Measurements from ENCODE around the gene CDC6.
"Not testable (repeated sequence)": the region's sequence is repeated elsewhere in the genome, so short reads cannot be mapped to it uniquely, and the experiment has no call there.

The CDC6 gene

GRCh38 chr17:40298726-40299125, 11.0 kb downstream of the CDC6 start:
- Mint-ChIP-seq H3K27me3 (ENCODE audit: low read depth) (no peaks in the 10 kb centered on the region), H3K4me3 (no peak overlapping the region), H3K36me3 (ENCODE audit: low read depth) (peaks cover 67% of the 10 kb centered on the region), H3K4me1 (ENCODE audit: low read depth) (peaks cover 12% of the 10 kb centered on the region), H3K27ac (no peak overlapping the region), H3K9me3 (no peaks in the 10 kb centered on the region)
- no peak for DNase-seq (ENCODE audit: low spot score)

DNA sequence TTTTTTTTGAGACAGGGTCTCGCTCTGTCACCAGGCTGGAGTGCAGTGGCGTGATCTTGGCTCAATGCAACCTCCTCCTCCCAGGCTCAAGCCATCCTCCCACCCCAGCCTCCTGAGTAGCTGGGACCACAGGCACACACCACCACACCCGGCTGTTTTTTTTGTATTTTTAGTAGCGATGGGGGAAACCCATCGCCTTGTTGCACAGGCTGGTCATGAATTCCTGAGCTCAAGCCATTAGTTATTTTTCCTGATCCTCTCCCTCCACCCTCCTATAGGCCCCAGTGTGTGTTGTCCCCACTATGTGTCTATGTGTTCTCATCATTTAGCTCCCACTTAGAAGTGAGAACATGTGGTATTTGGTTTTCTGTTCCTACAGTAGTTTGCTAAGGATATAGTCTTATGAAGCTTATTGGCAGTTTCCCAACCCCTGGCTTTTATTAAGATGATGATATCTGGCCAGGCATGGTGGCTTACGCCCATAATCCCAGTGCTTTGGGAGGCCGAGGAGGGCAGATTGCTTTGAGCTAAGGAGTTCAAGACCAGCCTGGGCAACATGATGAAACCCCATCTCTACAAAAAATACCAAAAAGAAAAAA, 11.6 kb downstream of the CDC6 start:
- H3K4me3 Mint-ChIP-seq; DNase-seq (ENCODE audit: low spot score); H3K27me3 Mint-ChIP-seq (ENCODE audit: low read depth); H3K9me3 Mint-ChIP-seq; H3K27ac Mint-ChIP-seq: not testable (repeated sequence)
- H3K4me1 Mint-ChIP-seq (ENCODE audit: low read depth) = peaks cover 15% of the 10 kb centered on the region
- H3K36me3 Mint-ChIP-seq (ENCODE audit: low read depth) = peaks cover 67% of the 10 kb centered on the region

- no peak overlapping the region for H3K4me3 Mint-ChIP-seq
- DNase-seq (ENCODE audit: low spot score) = no peak
- peaks cover 11% of the 10 kb centered on the region for H3K4me1 Mint-ChIP-seq (ENCODE audit: low read depth)
- no peak overlapping the region for H3K27ac Mint-ChIP-seq
- H3K27me3 Mint-ChIP-seq (ENCODE audit: low read depth) = no peaks in the 10 kb centered on the region
- H3K9me3 Mint-ChIP-seq = no peaks in the 10 kb centered on the region
- peaks cover 55% of the 10 kb centered on the region for H3K36me3 Mint-ChIP-seq (ENCODE audit: low read depth)
Measured at GRCh38 chr17:40301315-40301714, 13.6 kb downstream of the CDC6 start.

DNA sequence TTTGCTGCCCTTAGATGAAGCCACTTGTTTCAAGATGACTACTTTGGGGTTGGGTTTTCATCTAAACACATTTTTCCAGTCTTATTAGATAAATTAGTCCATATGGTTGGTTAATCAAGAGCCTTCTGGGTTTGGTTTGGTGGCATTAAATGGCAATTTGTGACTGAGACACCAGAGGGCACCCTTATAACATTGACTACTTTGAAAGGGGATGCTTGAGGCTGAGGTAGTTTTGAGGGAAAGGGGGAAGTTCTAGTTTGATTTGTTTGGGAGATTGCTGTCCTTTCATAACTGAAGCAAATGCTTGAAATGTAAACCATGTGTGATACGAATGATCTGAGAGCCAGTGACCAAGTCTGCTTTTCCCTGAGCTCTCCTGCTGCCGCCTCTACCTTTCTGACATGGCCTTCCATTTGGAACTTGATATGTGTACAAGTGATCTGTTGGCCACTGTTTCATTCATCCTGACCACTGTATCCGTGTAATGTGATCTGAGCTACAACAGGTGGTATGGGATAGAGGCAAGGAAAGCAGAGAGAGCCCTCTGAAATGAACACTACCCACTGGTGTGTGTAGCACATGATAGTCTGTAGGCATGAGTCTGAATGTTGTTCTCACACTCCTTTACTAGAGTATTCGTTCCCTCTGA, 15.5 kb downstream of the CDC6 start:
- Mint-ChIP-seq H3K27me3 (ENCODE audit: low read depth) (no peaks in the 10 kb centered on the region), H3K4me1 (ENCODE audit: low read depth) (peaks cover 10% of the 10 kb centered on the region), H3K9me3 (no peaks in the 10 kb centered on the region), H3K4me3 (no peak overlapping the region), H3K36me3 (ENCODE audit: low read depth) (peaks cover 48% of the 10 kb centered on the region), H3K27ac (no peak overlapping the region)
- DNase-seq (ENCODE audit: low spot score) = no peak

GRCh38 chr17:40303708-40304551, 16.3 kb downstream of the CDC6 start:
- DNase-seq (ENCODE audit: low spot score) = no peak
- H3K4me1 Mint-ChIP-seq (ENCODE audit: low read depth) = peaks cover 10% of the 10 kb centered on the region
- peaks cover 43% of the 10 kb centered on the region for H3K36me3 Mint-ChIP-seq (ENCODE audit: low read depth)
- H3K9me3 Mint-ChIP-seq = no peaks in the 10 kb centered on the region
- H3K4me3 Mint-ChIP-seq = no peak overlapping the region
- no peaks in the 10 kb centered on the region for H3K27me3 Mint-ChIP-seq (ENCODE audit: low read depth)
- H3K27ac Mint-ChIP-seq = no peak overlapping the region

GRCh38 chr17:40304552-40304863, 16.8 kb downstream of the CDC6 start:
- not testable (repeated sequence) for H3K27me3 Mint-ChIP-seq (ENCODE audit: low read depth); DNase-seq (ENCODE audit: low spot score); H3K27ac Mint-ChIP-seq; H3K4me3 Mint-ChIP-seq; H3K9me3 Mint-ChIP-seq; H3K4me1 Mint-ChIP-seq (ENCODE audit: low read depth)
- peaks cover 38% of the 10 kb centered on the region for H3K36me3 Mint-ChIP-seq (ENCODE audit: low read depth)

DNA sequence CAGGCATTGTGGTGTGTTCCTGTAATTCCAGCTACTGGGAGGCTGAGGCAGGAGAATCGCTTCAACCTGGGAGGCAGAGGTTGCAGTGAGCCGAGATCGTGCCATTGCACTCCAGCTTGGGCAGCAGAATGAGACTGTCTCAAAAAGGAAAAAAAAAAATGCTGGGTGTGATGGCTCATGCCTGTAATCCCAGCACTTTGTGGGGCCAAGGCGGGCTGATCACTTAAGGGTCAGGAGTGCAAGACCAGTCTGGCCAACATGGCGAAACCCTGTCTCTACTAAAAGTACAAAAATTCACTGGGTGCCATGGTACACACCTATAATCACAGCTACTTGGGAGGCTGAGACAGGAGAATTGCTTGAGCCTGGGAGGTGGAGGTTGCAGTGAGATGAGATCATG, 17.2 kb downstream of the CDC6 start:
- H3K27ac Mint-ChIP-seq; H3K4me3 Mint-ChIP-seq; H3K27me3 Mint-ChIP-seq (ENCODE audit: low read depth); DNase-seq (ENCODE audit: low spot score); H3K9me3 Mint-ChIP-seq: not testable (repeated sequence)
- H3K4me1 Mint-ChIP-seq (ENCODE audit: low read depth) = peaks cover 13% of the 10 kb centered on the region
- H3K36me3 Mint-ChIP-seq (ENCODE audit: low read depth) = peaks cover 38% of the 10 kb centered on the region

- H3K4me1 Mint-ChIP-seq (ENCODE audit: low read depth) = peaks cover 22% of the 10 kb centered on the region
- no peaks in the 10 kb centered on the region for H3K27me3 Mint-ChIP-seq (ENCODE audit: low read depth)
- no peaks in the 10 kb centered on the region for H3K9me3 Mint-ChIP-seq
- no peak overlapping the region for H3K4me3 Mint-ChIP-seq
- peaks cover 28% of the 10 kb centered on the region for H3K36me3 Mint-ChIP-seq (ENCODE audit: low read depth)
- H3K27ac Mint-ChIP-seq = peak overlapping the region; percentile 38
- DNase-seq (ENCODE audit: low spot score) = no peak
Measured at GRCh38 chr17:40306395-40306794, 18.7 kb downstream of the CDC6 start.

GRCh38 chr17:40307001-40307730, 19.5 kb downstream of the CDC6 start:
- Mint-ChIP-seq H3K4me3 (no peak overlapping the region), H3K27ac (no peak overlapping the region), H3K9me3 (no peaks in the 10 kb centered on the region), H3K4me1 (ENCODE audit: low read depth) (peaks cover 29% of the 10 kb centered on the region), H3K36me3 (ENCODE audit: low read depth) (peaks cover 21% of the 10 kb centered on the region), H3K27me3 (ENCODE audit: low read depth) (no peaks in the 10 kb centered on the region)
- no peak for DNase-seq (ENCODE audit: low spot score)

DNA sequence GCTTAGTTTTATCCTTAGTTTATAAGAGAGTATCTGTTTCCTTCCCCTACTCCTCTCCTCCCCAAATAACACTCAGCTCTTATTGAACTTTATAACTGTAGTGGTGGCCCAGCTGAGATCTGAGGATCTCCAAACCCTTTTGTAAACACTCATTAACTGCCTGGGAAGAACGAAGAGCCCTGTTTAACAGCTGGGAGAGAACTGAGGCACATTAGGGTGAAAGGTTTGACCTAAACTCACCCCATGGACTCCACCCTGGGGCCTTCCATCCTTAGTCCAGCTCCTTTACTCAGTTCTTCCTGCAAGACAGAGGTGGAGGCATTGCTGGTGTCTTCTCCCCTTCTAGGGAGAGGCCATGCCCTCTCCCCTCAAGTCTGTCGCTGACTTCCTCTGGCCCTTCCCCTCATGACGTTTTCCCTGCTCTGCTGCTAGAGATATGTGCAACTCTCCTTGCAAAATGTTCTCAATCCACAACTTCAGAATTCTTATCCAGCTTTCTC, 20.1 kb downstream of the CDC6 start:
- H3K27ac Mint-ChIP-seq = no peak overlapping the region
- H3K9me3 Mint-ChIP-seq = no peaks in the 10 kb centered on the region
- no peaks in the 10 kb centered on the region for H3K27me3 Mint-ChIP-seq (ENCODE audit: low read depth)
- peaks cover 29% of the 10 kb centered on the region for H3K4me1 Mint-ChIP-seq (ENCODE audit: low read depth)
- H3K4me3 Mint-ChIP-seq = no peak overlapping the region
- peaks cover 17% of the 10 kb centered on the region for H3K36me3 Mint-ChIP-seq (ENCODE audit: low read depth)
- no peak for DNase-seq (ENCODE audit: low spot score)

- DNase-seq (ENCODE audit: low spot score) = no peak
- H3K27me3 Mint-ChIP-seq (ENCODE audit: low read depth) = no peaks in the 10 kb centered on the region
- peaks cover 6% of the 10 kb centered on the region for H3K36me3 Mint-ChIP-seq (ENCODE audit: low read depth)
- no peaks in the 10 kb centered on the region for H3K9me3 Mint-ChIP-seq
- no peak within 1 kb of the TSS for H3K27ac Mint-ChIP-seq
- H3K4me3 Mint-ChIP-seq = no peak within 1 kb of the TSS
- H3K4me1 Mint-ChIP-seq (ENCODE audit: low read depth) = peaks cover 22% of the 10 kb centered on the region
Measured at GRCh38 chr17:40309031-40309948, 21.6 kb downstream of the CDC6 start, which contains the start of gene RARA. TSS of gene RARA (plus strand) at chr17:40309180. CDS start at chr17:40331219, 22,039 bp downstream.

DNA sequence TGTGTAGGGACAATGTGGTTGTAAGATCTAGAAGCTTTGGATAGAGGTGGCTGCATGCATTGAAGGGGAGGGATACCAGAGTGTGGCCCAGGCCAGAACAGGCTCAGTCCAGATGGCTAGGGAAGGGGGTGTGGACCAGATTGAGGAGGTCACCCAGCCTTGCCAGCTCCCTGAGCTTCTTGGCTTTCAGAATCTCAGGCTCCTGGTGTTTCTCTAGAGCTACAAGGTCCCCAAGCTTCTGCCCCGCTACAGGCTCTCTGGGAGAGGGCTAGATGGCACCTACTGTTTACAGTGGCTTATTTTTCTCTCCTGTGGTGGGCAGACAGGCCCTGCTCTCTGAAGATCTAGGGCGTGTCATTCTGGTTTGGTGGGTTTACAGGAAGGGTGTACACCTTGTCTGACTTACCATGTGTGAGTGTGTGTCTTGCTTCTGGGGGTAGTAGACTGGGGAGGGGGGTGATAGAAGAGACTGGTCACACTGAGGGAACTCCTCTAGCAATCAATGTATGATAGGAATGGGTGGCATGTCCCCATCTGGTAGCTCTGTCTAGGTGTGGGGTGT, 22.4 kb downstream of the CDC6 start:
- peak overlapping the region; percentile 60 for H3K27ac Mint-ChIP-seq
- H3K4me3 Mint-ChIP-seq = no peak overlapping the region
- no peak for DNase-seq (ENCODE audit: low spot score)
- H3K4me1 Mint-ChIP-seq (ENCODE audit: low read depth) = peaks cover 25% of the 10 kb centered on the region
- no peaks in the 10 kb centered on the region for H3K9me3 Mint-ChIP-seq
- H3K36me3 Mint-ChIP-seq (ENCODE audit: low read depth) = peaks cover 6% of the 10 kb centered on the region
- no peaks in the 10 kb centered on the region for H3K27me3 Mint-ChIP-seq (ENCODE audit: low read depth)
